ENCODE data around the gene VPS16.
A peak's percentile ranks its signal among the peaks of the same experiment; 100 is the strongest.

Gene VPS16

GRCh38 chr20:2911200-2911599 is 70.7 kb downstream of the VPS16 start:
- Histone ChIP-seq H3K27me3 (no peaks in the 10 kb centered on the region), H3K4me1 (no peaks in the 10 kb centered on the region), H3K36me3 (no peaks in the 10 kb centered on the region), H3K4me3 (ENCODE audit: low read depth, low read length) (no peak overlapping the region), H3K9me3 (no peaks in the 10 kb centered on the region)
- no peak for TF ChIP-seq CTCF (IDR thresholded peaks at IDR 0.05; ENCODE audit: low read depth, low read length)
- no peak for DNase-seq

GRCh38 chr20:2914160-2914559 is 73.6 kb downstream of the VPS16 start:
- H3K9me3 ChIP-seq = no peaks in the 10 kb centered on the region
- TF ChIP-seq CTCF (IDR thresholded peaks at IDR 0.05; ENCODE audit: low read depth, low read length) = peak; percentile 40
- no peak for DNase-seq
- H3K27me3 ChIP-seq = no peaks in the 10 kb centered on the region
- H3K4me1 ChIP-seq = no peaks in the 10 kb centered on the region
- H3K36me3 ChIP-seq = no peaks in the 10 kb centered on the region
- no peak overlapping the region for H3K4me3 ChIP-seq (ENCODE audit: low read depth, low read length)

Data from BE2C (cell line).